GM13977 (cell line): Measurements from ENCODE around the gene RAD51B.

Experiments
- DNase-seq: peaks from one replicate; pipeline ENCODE4 v3.0.0; 2012; ENCODE audit warnings: low spot score
- CTCF ChIP-seq: IDR thresholded peaks from 2 replicates; pipeline ENCODE4 v1.5.1; 2012; ENCODE audit warnings: mild to moderate bottlenecking, control low read depth; ENCODE audit not compliant: insufficient read depth; ENCODE audit errors: extremely low read depth, missing control alignments
- in situ Hi-C: fragments of 300-500 bp; cut with MboI; formaldehyde crosslinking; loops from one replicate; pipeline ENCODE4 v1.12.0; 2022; ENCODE audit warnings: low sequenced_read_pairs, low pct_unique_long_range_greater_than_20kb, mixed read lengths, inconsistent platforms; ENCODE audit not compliant: unreplicated experiment

Gene RAD51B

GRCh38 chr14:68278576-68279436, 459.2 kb downstream of the RAD51B start:
- no peak for DNase-seq
- TF ChIP-seq CTCF = no peak
- in situ Hi-C loops = no loop called here

GRCh38 chr14:68279437-68279720, 459.8 kb downstream of the RAD51B start:
- DNase-seq = no peak
- TF ChIP-seq CTCF = no peak
- in situ Hi-C loops = no loop called here

- in situ Hi-C loops = no loop called here
- TF ChIP-seq CTCF = no peak
- DNase-seq = peak; percentile 26
Observed at GRCh38 chr14:68279777-68280233, 460.2 kb downstream of the RAD51B start.

GRCh38 chr14:68281497-68281896, 461.9 kb downstream of the RAD51B start:
- DNase-seq = no peak
- in situ Hi-C loops = no loop called here
- TF ChIP-seq CTCF = no peak

GRCh38 chr14:68282479-68283377, 463.1 kb downstream of the RAD51B start:
- DNase-seq = no peak
- in situ Hi-C loops = no loop called here
- TF ChIP-seq CTCF = no peak

GRCh38 chr14:68283378-68284123, 464.0 kb downstream of the RAD51B start:
- in situ Hi-C loops = no loop called here
- no peak for DNase-seq
- TF ChIP-seq CTCF = no peak
